DOHH2 (cell line): ENCODE measurements around the gene PEAK1.

Experiments
- EZH2phosphoT487 ChIP-seq: fragments of 200-600 bp; sonication (generic); IDR thresholded peaks from 2 replicates; pipeline ENCODE4 v1.6.1; 2017; ENCODE audit warnings: borderline replicate concordance, mild to moderate bottlenecking, antibody characterized with exemption, low read length, moderate library complexity, mixed read lengths
- TF ChIP-seq, protein P1 (sequence below): fragments of 200-600 bp; sonication (generic); IDR thresholded peaks from one replicate; pipeline ENCODE4 v1.5.1; 2014; ENCODE audit warnings: antibody characterized with exemption, mild to moderate bottlenecking, low read depth, low read length; ENCODE audit not compliant: poor library complexity, severe bottlenecking

DNA sequence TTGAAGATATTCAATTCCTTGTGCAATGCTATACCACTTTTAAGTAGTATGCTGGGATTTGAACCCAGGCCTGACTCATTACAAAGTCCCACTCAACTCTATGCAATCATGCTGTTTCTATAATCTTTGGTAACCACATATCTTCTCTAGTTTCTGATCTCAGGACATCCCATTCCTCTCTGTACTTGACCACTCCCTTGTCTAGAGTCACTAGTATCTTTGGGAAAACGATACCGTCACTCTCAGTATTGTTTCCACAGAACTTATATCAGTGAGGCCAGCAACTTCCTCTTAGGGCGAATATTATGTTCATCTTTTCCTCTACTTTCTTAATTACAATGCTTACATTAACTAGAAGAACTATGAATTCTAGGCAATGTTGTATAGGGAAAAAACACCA lies 211.7 kb downstream of the PEAK1 start:
- TF ChIP-seq, protein P1, sequence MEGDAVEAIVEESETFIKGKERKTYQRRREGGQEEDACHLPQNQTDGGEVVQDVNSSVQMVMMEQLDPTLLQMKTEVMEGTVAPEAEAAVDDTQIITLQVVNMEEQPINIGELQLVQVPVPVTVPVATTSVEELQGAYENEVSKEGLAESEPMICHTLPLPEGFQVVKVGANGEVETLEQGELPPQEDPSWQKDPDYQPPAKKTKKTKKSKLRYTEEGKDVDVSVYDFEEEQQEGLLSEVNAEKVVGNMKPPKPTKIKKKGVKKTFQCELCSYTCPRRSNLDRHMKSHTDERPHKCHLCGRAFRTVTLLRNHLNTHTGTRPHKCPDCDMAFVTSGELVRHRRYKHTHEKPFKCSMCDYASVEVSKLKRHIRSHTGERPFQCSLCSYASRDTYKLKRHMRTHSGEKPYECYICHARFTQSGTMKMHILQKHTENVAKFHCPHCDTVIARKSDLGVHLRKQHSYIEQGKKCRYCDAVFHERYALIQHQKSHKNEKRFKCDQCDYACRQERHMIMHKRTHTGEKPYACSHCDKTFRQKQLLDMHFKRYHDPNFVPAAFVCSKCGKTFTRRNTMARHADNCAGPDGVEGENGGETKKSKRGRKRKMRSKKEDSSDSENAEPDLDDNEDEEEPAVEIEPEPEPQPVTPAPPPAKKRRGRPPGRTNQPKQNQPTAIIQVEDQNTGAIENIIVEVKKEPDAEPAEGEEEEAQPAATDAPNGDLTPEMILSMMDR: no peak
- TF ChIP-seq EZH2phosphoT487: no peak
